ENCODE data around the gene ZC2HC1C. TPM values are rescaled to one million over a fixed set of nuclear protein-coding genes. Genes with fewer than 3 reads are reported as not detected.

ZC2HC1C gene
- total and polyA plus RNA-seq, 2 of the 13 experiments (the other 11 are each of a cell fraction or from before 2014, with no cell fraction given): 3.3 to 3.5 TPM

DNA sequence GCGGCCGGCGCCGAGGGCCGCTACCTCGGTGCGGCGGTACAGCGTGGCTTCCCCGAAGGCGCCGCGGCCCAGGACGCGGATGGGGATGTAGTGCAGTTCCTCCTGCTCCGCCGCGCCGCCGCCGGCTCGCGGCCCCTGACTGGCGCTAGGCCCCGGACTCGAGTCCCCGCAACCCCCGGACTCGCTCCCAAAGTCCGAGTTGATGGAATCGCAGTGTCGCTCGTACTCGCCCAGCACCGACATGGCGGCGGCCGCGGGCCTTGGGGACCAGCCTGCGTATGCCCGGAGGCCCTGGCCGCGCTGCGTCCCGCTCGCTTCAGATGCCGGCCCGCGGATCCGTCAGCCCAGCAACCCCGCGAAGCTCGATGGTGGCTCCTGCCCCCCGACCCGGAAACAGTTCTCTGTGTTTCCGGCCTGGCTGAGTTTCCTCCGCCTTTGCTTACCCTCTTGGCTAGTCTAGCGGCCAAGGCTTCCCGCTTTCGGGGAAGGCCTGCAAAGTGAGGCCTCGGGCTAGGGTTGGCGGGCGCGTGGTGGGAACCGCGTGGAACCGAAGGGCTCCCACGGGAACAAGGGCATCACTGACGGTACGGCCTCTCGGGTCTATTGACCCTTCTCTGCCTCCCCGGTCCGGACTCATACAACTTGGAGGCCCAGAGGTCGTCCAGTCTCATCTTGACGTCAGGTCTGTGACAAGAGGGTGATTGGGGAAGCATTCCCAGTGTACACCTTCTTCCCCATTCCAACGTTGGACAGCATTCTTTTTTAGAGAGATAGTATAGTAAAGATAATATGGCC, 57.4 kb downstream of the ZC2HC1C start, which contains the start of gene NEK9 (continued):
- TF ChIP-seq, protein P1, sequence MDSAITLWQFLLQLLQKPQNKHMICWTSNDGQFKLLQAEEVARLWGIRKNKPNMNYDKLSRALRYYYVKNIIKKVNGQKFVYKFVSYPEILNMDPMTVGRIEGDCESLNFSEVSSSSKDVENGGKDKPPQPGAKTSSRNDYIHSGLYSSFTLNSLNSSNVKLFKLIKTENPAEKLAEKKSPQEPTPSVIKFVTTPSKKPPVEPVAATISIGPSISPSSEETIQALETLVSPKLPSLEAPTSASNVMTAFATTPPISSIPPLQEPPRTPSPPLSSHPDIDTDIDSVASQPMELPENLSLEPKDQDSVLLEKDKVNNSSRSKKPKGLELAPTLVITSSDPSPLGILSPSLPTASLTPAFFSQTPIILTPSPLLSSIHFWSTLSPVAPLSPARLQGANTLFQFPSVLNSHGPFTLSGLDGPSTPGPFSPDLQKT (CRISPR knock-in tag; IDR thresholded peaks at IDR 0.05; ENCODE audit: borderline replicate concordance): no peak
- TF ChIP-seq NFYB (CRISPR knock-in tag; IDR thresholded peaks at IDR 0.05) (no peak; the same call in 1 of the 2 replicates), HDAC1 (CRISPR knock-in tag; IDR thresholded peaks at IDR 0.05) (peak; percentile 64), ZNF101 (CRISPR knock-in tag; IDR thresholded peaks at IDR 0.05; ENCODE audit: borderline replicate concordance, low read depth) (peak; percentile 57; the same call in 1 of the 2 replicates), CBFB (CRISPR knock-in tag; IDR thresholded peaks at IDR 0.05) (peak; percentile 66; the same call in 1 of the 2 replicates), ZNF570 (CRISPR knock-in tag; IDR thresholded peaks at IDR 0.05; ENCODE audit: borderline replicate concordance) (no peak), AGO2 (optimal IDR thresholded peaks at IDR 0.05; ENCODE audit: low read depth, low read length) (peak; percentile 94), KMT2B (CRISPR knock-in tag; IDR thresholded peaks at IDR 0.05) (peak; percentile 97), ZNF792 (CRISPR knock-in tag; IDR thresholded peaks at IDR 0.05) (0 out of 2 replicates have a peak, but pooled peaks have one; percentile 31), MTF1 (CRISPR knock-in tag; IDR thresholded peaks at IDR 0.05) (0 out of 2 replicates have a peak, but pooled peaks have one; percentile 52), SMC3 (IDR thresholded peaks at IDR 0.05; ENCODE audit: low read length) (no peak), MAFK (conservative IDR thresholded peaks at IDR 0.05 in 1 of 2, IDR thresholded peaks at IDR 0.05 in 1 of 2; ENCODE audit: low read length in 2 of 2) (no peak), SOX6 (IDR thresholded peaks at IDR 0.05) (no peak), SOX6 (CRISPR knock-in tag; IDR thresholded peaks at IDR 0.05) (peak; percentile 46)
- TF ChIP-seq, protein P2, sequence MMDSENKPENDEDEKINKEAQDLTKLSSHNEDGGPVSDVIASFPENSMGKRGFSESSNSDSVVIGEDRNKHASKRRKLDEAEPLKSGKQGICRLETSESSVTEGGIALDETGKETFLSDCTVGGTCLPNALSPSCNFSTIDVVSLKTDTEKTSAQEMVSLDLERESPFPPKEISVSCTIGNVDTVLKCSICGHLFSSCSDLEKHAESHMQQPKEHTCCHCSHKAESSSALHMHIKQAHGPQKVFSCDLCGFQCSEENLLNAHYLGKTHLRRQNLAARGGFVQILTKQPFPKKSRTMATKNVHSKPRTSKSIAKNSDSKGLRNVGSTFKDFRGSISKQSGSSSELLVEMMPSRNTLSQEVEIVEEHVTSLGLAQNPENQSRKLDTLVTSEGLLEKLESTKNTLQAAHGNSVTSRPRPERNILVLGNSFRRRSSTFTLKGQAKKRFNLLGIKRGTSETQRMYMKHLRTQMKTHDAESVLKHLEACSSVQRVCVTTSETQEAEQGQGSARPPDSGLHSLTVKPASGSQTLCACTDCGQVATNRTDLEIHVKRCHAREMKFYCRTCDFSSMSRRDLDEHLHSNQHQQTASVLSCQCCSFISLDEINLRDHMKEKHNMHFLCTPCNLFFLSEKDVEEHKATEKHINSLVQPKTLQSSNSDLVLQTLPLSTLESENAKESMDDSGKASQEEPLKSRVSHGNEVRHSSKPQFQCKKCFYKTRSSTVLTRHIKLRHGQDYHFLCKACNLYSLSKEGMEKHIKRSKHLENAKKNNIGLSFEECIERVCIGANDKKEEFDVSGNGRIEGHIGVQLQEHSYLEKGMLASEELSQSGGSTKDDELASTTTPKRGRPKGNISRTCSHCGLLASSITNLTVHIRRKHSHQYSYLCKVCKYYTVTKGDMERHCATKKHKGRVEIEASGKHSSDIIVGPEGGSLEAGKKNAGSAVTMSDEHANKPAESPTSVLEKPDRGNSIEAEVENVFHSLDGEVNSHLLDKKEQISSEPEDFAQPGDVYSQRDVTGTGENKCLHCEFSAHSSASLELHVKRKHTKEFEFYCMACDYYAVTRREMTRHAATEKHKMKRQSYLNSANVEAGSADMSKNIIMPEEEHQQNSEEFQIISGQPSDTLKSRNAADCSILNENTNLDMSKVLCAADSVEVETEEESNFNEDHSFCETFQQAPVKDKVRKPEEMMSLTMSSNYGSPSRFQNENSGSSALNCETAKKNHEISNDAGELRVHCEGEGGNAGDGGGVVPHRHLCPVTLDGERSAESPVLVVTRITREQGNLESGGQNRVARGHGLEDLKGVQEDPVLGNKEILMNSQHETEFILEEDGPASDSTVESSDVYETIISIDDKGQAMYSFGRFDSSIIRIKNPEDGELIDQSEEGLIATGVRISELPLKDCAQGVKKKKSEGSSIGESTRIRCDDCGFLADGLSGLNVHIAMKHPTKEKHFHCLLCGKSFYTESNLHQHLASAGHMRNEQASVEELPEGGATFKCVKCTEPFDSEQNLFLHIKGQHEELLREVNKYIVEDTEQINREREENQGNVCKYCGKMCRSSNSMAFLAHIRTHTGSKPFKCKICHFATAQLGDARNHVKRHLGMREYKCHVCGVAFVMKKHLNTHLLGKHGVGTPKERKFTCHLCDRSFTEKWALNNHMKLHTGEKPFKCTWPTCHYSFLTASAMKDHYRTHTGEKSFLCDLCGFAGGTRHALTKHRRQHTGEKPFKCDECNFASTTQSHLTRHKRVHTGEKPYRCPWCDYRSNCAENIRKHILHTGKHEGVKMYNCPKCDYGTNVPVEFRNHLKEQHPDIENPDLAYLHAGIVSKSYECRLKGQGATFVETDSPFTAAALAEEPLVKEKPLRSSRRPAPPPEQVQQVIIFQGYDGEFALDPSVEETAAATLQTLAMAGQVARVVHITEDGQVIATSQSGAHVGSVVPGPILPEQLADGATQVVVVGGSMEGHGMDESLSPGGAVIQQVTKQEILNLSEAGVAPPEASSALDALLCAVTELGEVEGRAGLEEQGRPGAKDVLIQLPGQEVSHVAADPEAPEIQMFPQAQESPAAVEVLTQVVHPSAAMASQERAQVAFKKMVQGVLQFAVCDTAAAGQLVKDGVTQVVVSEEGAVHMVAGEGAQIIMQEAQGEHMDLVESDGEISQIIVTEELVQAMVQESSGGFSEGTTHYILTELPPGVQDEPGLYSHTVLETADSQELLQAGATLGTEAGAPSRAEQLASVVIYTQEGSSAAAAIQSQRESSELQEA (CRISPR knock-in tag; IDR thresholded peaks at IDR 0.05; ENCODE audit: not compliant biosample characterization): peak; percentile 59
- TF ChIP-seq, protein P3, sequence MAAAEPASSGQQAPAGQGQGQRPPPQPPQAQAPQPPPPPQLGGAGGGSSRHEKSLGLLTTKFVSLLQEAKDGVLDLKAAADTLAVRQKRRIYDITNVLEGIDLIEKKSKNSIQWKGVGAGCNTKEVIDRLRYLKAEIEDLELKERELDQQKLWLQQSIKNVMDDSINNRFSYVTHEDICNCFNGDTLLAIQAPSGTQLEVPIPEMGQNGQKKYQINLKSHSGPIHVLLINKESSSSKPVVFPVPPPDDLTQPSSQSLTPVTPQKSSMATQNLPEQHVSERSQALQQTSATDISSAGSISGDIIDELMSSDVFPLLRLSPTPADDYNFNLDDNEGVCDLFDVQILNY (CRISPR knock-in tag; conservative IDR thresholded peaks at IDR 0.05): peak; percentile 59; the same call in 1 of the 2 replicates
- TF ChIP-seq, protein P4, sequence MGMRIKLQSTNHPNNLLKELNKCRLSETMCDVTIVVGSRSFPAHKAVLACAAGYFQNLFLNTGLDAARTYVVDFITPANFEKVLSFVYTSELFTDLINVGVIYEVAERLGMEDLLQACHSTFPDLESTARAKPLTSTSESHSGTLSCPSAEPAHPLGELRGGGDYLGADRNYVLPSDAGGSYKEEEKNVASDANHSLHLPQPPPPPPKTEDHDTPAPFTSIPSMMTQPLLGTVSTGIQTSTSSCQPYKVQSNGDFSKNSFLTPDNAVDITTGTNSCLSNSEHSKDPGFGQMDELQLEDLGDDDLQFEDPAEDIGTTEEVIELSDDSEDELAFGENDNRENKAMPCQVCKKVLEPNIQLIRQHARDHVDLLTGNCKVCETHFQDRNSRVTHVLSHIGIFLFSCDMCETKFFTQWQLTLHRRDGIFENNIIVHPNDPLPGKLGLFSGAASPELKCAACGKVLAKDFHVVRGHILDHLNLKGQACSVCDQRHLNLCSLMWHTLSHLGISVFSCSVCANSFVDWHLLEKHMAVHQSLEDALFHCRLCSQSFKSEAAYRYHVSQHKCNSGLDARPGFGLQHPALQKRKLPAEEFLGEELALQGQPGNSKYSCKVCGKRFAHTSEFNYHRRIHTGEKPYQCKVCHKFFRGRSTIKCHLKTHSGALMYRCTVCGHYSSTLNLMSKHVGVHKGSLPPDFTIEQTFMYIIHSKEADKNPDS (CRISPR knock-in tag; IDR thresholded peaks at IDR 0.05): no peak
